ENCODE measurements around the gene PRPF40B.

The PRPF40B gene

DNA sequence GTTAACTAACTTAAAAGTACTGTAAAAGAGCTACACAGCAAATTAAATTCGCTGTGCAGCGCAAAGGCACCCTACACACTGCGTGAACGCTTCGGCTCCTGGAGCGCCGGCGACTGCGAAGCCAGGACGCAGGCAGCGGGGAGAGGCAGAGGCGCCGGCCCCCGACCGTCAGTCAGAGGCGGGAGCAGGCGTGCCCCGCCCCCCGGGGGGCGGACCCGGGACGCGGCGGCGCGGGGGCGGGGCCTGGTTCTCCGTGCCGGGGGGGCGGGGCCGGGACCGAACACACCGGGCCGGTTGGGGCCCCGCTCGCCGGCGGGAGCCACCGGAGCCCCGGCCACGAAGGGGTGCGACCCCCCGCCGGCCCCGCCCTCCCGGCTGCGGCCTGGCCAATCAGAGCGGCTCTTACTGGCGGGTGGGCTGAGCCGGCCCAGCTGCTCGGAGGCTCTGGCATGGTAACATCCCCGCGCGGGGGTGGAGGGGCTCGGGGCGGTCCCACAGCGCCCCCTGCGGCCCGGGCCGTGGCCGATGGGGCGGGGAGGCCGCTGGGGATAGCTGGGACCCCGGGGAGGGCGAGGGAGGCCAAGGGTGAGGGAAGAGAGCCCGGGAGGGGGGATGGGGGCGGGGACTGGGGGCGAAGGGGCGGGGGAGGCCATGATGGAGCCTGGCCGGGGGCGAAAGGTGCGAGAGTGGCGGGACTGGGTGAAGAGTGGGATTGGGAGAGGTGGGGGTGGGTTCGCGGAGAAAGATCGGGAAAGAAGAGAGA is at the start of gene PRPF40B:
Gene PRPF40B, plus strand, starts transcription at position 420 of the 763 bp plus-strand sequence. Its CDS starts 30 bp downstream, at position 450.
- Mint-ChIP-seq H3K9me3 (no peaks in the 10 kb centered on the region), H3K36me3 (no peaks in the 10 kb centered on the region), H3K4me3 (peak within 1 kb of the TSS; percentile 81), H3K27me3 (peaks cover 48% of the 10 kb centered on the region), H3K27ac (peak within 1 kb of the TSS; percentile 93), H3K4me1 (peaks cover 31% of the 10 kb centered on the region)
- DNase-seq: peak; percentile 89
- CTCF ChIA-PET: interaction anchor here (0.6 to 3.3 kb wide), 9 partner anchors 9 to 265 kb away, joined by 3 to 11 read pairs (median 4); no protein-coding TSS in a partner anchor

DNA sequence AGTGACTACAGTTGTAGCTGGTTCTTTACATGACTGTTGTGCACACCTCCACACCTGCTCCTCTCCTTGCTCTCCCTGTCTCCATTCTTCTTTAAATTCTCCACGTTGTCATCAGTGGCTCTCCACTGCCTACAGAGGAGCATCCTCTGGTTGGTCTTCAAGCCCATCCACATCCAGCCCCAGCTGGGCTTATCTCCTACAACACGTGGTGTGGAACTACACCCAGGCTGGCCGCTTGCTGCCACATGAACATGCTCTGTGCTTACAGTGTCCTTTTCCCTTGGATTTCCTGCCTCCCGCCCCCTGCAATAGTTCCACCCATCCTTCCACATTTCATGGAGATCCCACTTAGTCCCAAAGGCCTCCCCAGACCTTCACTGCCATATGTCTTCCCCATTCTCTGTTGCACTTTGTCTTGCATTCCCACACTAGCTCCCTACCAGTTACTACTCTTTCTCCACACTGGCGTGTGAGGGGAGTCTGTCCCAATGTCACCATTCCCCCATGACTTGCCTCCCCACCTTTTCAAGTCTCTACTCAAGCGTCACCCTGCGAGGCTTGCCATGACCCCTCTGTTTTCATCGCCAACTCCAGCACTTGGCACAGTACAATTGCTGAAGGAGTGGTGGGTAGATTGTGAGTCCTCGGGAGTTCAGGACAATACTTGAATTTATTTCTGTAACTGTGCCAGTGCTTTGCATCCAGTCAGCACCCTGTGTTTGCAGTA is 45.6 kb upstream of the PRPF40B start:
- Mint-ChIP-seq H3K27ac (no peak overlapping the region), H3K27me3 (no peaks in the 10 kb centered on the region)
- CTCF ChIA-PET: interaction anchor here (1.8 to 6.4 kb wide), 3 partner anchors 25 to 220 kb away, joined by 7 to 71 read pairs (median 57); no protein-coding TSS in a partner anchor

DNA sequence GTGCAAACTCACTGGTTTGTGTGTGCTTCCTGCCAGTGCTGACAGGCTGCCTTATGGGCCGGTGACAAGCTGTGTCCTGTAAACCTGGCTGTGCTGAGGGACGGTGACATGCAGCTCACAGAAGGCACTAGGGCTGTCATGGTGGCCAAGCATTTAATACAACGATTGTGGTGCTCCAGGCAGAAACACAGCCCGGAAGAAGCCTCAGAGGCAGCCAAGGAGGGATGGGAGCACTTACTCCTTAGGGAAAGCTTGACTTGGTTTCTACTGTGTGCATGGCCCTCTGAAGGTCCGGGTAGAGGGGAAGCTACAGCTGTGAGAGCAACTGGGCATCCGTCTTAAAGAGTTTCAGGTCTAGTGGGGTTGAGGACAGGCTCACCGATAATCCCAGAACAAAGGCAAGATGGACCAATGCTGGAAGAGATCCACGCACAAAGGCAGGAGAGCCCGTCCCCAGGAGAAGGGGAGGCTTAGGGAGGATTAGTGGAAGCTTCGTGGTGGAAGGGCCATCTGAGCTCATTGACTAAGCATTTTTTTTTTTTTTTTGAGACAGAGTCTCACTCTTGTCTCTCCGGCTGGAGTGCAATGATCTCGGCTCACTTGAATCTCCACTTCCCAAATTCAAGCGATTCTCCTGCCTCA is 44.8 kb upstream of the PRPF40B start:
- Mint-ChIP-seq H3K4me3 (no peak overlapping the region), H3K9me3 (no peaks in the 10 kb centered on the region), H3K27me3 (no peaks in the 10 kb centered on the region), H3K36me3 (peaks cover 9% of the 10 kb centered on the region), H3K27ac (no peak overlapping the region), H3K4me1 (peaks cover 15% of the 10 kb centered on the region)
- DNase-seq: no peak
- CTCF ChIA-PET: interaction anchor here (5.4 to 6.4 kb wide), 2 partner anchors 26 to 221 kb away, joined by 57 to 71 read pairs; no protein-coding TSS in a partner anchor

More for the DNA sequence above, 45.6 kb upstream of the PRPF40B start:
- Mint-ChIP-seq H3K9me3 (no peaks in the 10 kb centered on the region), H3K36me3 (peaks cover 9% of the 10 kb centered on the region), H3K4me1 (peaks cover 15% of the 10 kb centered on the region), H3K4me3 (no peak overlapping the region)
- no peak for DNase-seq

DNA sequence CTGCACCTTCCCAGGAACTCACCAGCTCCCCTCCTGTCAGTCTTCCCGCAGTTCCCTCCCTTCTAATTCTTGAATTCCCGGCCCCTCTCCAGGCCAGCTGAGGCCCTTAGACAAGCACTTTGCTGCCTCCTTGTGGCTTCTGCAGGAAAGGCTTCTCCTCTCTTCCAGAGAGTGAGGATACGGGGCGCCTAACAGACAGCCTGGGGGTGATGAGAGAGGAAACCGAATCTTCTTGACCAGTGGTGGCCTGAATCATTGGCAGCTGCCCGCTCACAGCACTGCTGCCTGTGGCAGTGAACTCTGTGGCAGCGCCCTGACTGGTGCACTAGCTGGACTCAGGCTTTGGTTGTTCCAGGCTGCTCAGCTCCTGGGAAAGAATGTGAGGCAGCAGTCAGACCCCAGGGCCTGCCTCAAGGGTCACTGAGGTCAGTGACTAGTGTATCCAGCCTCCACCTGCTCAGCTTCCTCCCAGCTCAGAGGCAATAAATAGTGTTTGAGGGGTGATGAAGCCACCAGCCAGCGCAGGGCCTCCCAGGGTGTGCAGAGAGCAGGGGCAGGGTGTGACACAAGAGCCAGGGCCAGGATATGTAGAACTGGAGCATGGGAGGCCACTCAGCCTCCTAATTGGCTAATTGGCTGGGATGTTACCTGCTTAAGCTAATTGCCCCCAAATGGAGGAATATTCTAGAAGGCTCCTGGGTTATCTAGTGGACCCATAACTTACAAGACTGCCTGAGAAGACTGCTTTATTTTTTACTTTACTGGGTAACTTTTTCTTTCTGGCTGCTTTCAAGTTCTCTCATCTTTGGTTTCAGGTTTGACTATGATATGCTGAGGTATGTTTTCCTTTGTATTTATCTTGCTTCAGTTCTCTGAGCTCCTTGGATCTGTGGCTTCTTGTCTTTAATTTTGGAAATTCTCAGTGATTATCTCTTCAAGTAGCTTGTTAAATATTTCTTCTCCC is 42.5 kb upstream of the PRPF40B start:
- Mint-ChIP-seq H3K36me3 (peaks cover 8% of the 10 kb centered on the region), H3K9me3 (no peaks in the 10 kb centered on the region), H3K4me3 (no peak overlapping the region), H3K27me3 (no peaks in the 10 kb centered on the region), H3K4me1 (peaks cover 15% of the 10 kb centered on the region), H3K27ac (no peak overlapping the region)
- CTCF ChIA-PET: interaction anchor here (0.6 to 6.4 kb wide), 28 partner anchors 11 to 626 kb away, joined by 3 to 71 read pairs (median 4); partner anchors contain the start of gene PRPF40B
- DNase-seq: peak; percentile 78

DNA sequence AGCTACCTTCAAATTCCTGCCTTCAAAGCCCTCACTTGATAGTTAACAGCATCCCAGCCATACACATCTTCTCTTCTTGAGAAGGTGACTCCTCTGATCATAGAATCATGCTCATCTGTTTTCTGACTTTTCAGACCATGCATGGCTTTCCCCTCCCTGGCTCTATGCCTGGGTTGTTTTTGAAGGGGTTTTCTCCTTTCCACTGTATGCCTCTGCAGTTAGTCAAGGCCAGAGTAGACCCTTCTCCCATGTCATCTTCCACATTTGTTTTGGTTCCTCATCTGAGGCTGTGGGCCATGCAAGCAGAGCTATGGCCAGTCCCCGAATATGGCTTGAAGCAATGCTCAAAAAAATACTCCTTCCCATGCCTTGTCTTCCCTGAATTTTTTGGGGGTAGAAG is 41.2 kb upstream of the PRPF40B start:
- Mint-ChIP-seq H3K27ac (no peak overlapping the region), H3K4me3 (no peak overlapping the region), H3K36me3 (peaks cover 4% of the 10 kb centered on the region), H3K4me1 (peaks cover 15% of the 10 kb centered on the region), H3K27me3 (no peaks in the 10 kb centered on the region), H3K9me3 (no peaks in the 10 kb centered on the region)
- CTCF ChIA-PET: interaction anchor here (0.6 to 6.4 kb wide), 4 partner anchors 12 to 97 kb away, joined by 3 to 71 read pairs (median 10); no protein-coding TSS in a partner anchor
- no peak for DNase-seq

DNA sequence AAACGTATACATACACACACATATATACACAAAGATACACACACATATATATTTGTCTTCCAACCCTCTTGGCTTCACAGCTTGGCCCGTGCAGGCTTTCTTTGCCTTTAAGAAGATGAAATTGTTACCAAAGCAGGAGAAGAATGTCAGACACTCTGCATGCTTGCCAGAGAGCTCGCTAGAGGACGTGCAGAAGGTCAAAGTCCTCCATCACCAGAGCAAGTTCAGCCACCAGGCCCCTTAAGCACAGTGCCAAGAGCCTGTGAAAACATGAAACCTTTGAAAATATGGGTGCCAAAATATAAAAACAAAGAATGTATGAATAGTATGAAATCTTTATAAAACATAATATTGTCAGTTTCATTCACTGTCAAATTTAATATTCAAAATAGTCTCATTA is 40.5 kb upstream of the PRPF40B start:
- no peak for DNase-seq
- H3K4me3 Mint-ChIP-seq: no peak overlapping the region
- no peaks in the 10 kb centered on the region for H3K9me3 Mint-ChIP-seq
- peaks cover 15% of the 10 kb centered on the region for H3K4me1 Mint-ChIP-seq
- H3K36me3 Mint-ChIP-seq: peaks cover 3% of the 10 kb centered on the region
- CTCF ChIA-PET: interaction anchor here (1.5 to 6.4 kb wide), 2 partner anchors 30 to 224 kb away, joined by 8 to 71 read pairs; no protein-coding TSS in a partner anchor
- H3K27me3 Mint-ChIP-seq: no peaks in the 10 kb centered on the region
- H3K27ac Mint-ChIP-seq: no peak overlapping the region

DNA sequence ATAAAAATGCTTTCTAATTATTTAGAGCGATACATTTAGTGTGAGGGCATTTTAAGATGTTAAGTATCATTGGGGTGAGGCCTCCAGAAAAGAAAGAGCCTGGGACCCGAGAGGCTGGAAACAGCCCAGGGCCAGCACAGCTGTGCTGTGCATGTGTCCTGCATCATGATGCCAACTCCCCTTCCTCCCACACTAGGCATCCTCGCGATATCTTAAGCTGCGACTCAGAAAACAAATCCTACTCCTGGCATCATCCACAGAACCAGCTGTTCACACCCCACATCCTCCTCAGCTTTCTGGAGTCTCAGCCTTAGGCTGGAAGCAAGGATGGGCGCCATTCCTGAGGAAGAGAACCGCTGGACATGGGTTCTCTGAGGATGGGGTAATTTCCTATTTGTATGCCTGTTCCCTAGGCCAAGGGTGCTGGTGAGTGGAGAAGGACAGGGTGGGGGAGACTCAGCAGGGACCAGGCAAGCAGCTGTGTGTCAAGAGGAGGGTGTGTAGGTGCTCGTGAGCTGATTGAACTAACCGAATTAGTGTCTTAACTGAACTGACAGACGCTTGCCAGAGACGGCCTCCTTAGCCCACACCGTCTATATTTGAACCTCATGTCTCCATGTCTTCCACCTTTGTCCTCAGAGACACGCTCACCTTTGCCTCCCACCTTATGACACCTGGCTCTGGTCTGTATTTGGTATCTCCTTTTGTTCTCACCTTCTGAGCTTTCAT is 39.8 kb upstream of the PRPF40B start:
- no peak overlapping the region for H3K27ac Mint-ChIP-seq
- peaks cover 15% of the 10 kb centered on the region for H3K4me1 Mint-ChIP-seq
- CTCF ChIA-PET: interaction anchor here (0.7 to 6.4 kb wide), 6 partner anchors 31 to 225 kb away, joined by 3 to 71 read pairs (median 3); no protein-coding TSS in a partner anchor
- no peaks in the 10 kb centered on the region for H3K27me3 Mint-ChIP-seq
- peaks cover 3% of the 10 kb centered on the region for H3K36me3 Mint-ChIP-seq
- H3K9me3 Mint-ChIP-seq: no peaks in the 10 kb centered on the region
- DNase-seq: no peak
- H3K4me3 Mint-ChIP-seq: no peak overlapping the region

GRCh38 chr12:49584591-49584990 is 38.8 kb upstream of the PRPF40B start:
- Mint-ChIP-seq H3K4me1 (peaks cover 15% of the 10 kb centered on the region), H3K27ac (no peak overlapping the region), H3K4me3 (no peak overlapping the region), H3K36me3 (peaks cover 3% of the 10 kb centered on the region), H3K9me3 (no peaks in the 10 kb centered on the region), H3K27me3 (no peaks in the 10 kb centered on the region)
- CTCF ChIA-PET: interaction anchor here (0.7 to 1.5 kb wide), 2 partner anchors 52 to 226 kb away, joined by 3 to 8 read pairs; no protein-coding TSS in a partner anchor
- no peak for DNase-seq

- H3K9me3 Mint-ChIP-seq: no peaks in the 10 kb centered on the region
- CTCF ChIA-PET: no interaction called here
Observed at GRCh38 chr12:49585477-49586459, 37.6 kb upstream of the PRPF40B start.

DNA sequence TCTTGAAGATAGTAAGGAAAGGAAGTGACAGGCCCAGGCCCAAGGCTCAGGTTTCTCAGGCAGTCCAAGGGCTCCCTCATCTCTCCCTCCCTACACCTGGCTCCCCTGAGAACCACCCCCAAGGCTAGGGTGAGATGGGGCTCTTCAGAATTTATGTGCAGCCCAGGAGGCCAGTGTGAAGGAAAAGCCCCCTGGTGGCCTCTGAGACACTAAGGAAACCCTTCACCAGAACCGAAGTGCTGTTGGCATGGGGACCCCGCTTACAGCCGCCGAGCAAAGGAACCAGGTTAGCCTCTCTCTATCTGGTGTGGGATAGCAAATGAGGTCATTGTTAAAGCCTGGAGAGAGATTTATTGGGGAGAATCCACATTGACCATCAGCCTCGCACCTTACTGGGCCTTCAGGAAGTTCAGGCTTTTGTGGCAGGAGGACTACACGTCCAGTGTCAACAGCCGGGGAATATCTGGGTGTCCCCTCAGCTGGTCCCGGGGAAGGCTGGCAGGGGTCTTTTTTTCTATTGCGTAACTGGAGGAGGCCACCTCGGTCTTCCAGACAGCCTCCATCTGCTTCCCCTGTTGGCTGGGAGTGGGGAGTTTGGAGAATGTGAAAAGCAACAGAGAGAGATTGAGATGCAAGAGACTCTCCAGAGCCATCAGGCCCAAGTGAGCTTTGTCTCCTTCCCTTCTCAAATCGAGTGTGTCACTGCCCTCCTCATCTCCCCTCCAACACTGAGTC is 36.0 kb upstream of the PRPF40B start:
- H3K27ac Mint-ChIP-seq: no peak overlapping the region
- no peaks in the 10 kb centered on the region for H3K27me3 Mint-ChIP-seq
- H3K4me3 Mint-ChIP-seq: no peak overlapping the region
- H3K9me3 Mint-ChIP-seq: no peaks in the 10 kb centered on the region
- DNase-seq: no peak
- H3K4me1 Mint-ChIP-seq: no peaks in the 10 kb centered on the region
- CTCF ChIA-PET: interaction anchor here (0.9 kb wide), 1 partner anchor 35 kb away, joined by 3 read pairs; no protein-coding TSS in a partner anchor
- H3K36me3 Mint-ChIP-seq: peaks cover 5% of the 10 kb centered on the region

More at GRCh38 chr12:49585477-49586459, 37.6 kb upstream of the PRPF40B start:
- Mint-ChIP-seq H3K36me3 (peaks cover 3% of the 10 kb centered on the region), H3K4me1 (peaks cover 10% of the 10 kb centered on the region), H3K27ac (peak overlapping the region; percentile 73), H3K4me3 (no peak overlapping the region), H3K27me3 (no peaks in the 10 kb centered on the region)
- no peak for DNase-seq

DNA sequence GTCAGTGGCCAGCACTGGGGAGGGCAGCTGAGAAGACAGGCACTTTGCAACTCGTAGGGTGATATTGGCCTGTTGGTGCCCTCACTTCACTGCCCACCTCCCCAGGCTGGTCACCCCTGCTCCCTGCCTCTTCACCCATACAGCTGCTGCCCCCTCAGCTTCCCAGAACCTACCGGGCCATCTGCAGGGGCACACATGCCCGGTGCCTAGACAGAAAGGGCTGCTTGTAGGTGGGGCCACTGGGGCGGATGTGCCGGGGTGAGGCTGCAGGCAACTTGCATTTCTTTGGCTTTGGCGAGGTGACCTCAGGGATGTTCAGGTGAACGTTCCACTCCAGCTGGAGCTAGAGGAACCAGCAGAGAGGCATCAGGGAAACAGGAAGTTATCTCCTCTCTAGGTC is 35.1 kb upstream of the PRPF40B start:
- no peak for DNase-seq
- Mint-ChIP-seq H3K9me3 (no peaks in the 10 kb centered on the region), H3K4me3 (no peak overlapping the region), H3K27ac (no peak overlapping the region), H3K4me1 (no peaks in the 10 kb centered on the region), H3K36me3 (peaks cover 5% of the 10 kb centered on the region), H3K27me3 (no peaks in the 10 kb centered on the region)
- CTCF ChIA-PET: no interaction called here

All from activated naive CD4-positive, alpha-beta T cell treated with anti-CD3 and anti-CD28 coated beads, Interleukin-2, amount 10 ng/mL, durations not matched to agents 7 days and 5 days (primary cell).